HG02678 (cell line): ENCODE measurements around the gene JADE2.
A peak's percentile ranks its signal among the peaks of the same experiment; 100 is the strongest.
"Not testable (repeated sequence)": the region's sequence is repeated elsewhere in the genome, so short reads cannot be mapped to it uniquely, and the experiment has no call there.

ENCODE experiments used
- ATAC-seq: cut with Tn5 transposase; IDR thresholded peaks from one replicate; pipeline ENCODE4 v1.9.1; 2021; ENCODE audit warnings: mild to moderate bottlenecking, moderate library complexity; ENCODE audit not compliant: unreplicated experiment

Gene JADE2

GRCh38 chr5:134524826-134525682, at the start of gene JADE2:
Gene JADE2, plus strand, starts transcription at chr5:134525670. Its CDS starts 10,188 bp downstream, at chr5:134535858.
- ATAC-seq, result peak; percentile 39

DNA sequence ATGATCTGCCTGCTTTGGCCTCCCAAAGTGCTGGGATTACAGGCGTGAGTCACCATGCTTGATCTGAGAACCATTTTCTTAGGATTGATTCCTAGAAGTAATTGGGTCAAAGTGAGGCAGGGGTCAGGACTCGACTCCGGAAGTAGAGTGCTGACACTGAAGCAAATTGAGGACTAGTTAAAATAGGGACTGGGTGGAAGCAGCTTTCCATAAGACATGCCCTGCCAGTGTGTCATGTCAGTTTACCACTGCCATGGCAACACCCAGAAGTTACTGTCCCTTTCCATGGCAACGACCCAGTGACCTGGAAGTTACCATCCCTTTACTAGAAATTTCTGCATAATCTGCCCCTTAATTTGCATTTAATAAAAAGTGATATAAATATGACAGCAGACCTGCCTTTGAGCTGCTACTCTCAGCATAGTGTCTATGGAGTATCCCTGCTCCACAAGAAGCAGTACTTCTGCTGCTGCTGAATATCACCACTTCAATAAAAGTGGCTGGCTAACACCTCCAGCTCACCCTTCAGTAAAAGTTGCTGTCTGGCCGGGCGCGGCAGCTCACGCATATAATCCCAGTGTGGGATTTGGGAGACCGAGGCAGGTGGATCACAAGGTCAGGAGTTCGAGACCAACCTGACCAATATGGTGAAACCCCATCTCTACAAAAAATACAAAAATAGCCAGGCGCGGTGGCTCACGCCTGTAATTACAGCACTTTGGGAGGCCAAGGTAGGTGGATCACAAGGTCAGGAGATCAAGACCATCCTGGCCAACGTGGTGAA, 47.8 kb upstream of the JADE2 start:
- no peak for ATAC-seq

DNA sequence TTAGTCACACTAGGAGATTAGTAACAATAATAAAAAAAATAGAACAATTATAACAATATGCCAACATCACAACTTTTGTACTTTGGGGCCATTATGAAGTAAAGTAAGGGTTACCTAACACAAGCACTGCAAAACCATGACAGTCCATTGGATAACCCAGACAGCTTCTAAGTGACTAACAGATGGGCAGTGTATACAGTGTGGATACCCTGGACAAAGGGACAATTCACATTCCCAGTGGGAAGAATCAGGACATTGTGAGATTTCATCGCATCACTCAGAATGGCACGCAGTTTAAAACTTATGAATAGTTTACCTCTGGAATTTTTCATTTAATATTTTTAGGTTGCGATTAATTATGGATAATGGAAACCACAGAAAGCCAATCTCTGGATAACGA, 45.6 kb upstream of the JADE2 start:
- ATAC-seq, result no peak

DNA sequence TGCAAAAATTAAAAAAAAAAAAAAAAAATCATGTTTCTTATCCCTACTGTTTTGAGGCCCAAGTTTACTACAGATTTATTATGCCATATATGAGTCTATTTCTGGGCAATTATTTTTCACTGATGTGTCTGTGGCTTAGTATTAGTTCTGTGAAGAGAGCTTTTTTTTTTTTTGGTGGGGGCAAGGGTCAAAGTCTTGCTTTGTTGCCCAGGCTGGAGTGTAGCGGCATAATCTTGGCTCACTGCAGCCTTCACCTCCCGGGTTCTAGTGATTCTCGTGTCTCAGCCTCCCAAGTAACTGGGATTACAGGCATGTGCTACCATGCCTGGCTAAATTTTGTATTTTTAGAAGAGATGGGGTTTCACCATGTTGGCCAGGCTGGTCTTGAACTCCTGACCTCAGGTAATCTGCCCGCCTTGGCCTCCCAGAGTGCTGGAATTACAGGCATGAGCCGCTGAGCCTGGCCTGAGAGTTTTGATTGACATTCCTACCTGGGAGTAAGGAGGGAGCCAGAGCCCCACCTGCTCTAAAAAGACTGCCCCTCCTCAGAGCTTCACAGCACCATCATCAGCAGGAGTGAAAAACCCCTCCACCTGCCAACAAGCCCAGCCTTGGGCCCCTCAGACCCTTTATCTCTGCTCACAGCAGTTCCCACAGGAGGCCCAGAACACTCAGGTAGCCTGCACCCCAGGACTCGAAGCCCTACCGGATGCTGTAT, 36.1 kb upstream of the JADE2 start:
- ATAC-seq, result no peak

- no peak for ATAC-seq
These were observed 35.1 kb upstream of the JADE2 start for GRCh38 chr5:134490255-134490924.

DNA sequence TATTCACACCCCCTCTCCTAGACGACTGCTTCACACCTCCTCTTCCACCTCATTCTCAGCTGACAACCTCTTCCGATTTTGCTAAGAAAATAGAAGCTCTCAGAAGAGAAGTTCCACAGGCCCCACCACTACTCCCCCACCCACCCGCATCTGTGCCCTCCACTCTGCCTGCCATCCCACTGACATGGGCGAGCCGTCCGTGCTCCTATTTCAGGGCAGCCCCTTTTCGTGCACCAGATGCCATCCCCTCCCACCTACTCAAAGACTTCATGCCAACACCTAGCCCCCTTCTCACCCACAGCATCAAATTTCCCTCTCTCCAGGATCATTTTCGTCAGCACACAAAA, 34.6 kb upstream of the JADE2 start:
- ATAC-seq, result no peak

GRCh38 chr5:134491841-134492442, 33.5 kb upstream of the JADE2 start:
- ATAC-seq, result no peak

DNA sequence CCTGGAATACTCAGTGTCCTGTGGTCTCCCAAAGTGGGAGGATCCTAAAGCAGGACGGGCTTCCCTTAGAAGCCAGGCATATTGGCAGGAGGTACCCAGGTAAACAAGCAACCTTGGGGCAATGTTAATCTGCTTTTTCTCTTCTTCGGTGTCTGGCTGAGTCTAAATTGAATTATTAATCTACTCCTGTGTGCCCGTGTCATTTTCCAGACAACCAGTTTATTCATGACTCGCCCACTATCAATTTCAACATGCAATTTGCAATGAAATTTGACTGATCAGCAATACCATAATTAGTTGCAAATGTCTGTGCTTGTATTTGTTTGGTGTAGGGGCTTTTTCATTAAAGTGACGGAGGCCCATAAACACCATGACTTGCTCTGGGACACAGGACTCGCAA, 32.9 kb upstream of the JADE2 start:
- no peak for ATAC-seq

GRCh38 chr5:134493461-134494055, 31.9 kb upstream of the JADE2 start:
- ATAC-seq, result no peak

DNA sequence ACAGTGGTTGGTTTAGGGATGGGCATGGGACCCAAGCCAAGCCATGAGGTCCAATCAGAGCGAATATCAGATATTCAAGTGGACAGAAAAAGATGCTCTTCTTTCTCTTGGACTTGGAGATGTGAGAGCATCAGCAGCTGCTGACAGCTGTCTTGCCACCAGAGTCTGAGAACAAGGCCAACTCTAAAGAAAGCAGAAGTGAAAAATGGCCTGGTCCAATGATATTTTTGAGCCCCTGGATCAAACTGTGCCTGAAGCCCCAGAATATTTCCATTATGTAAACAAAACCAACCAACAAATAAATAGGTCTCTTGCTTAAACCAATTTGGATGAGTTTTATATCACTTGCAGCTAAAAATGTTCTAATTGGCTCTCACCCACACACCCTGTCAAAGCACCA, 30.7 kb upstream of the JADE2 start:
- no peak for ATAC-seq

GRCh38 chr5:134499905-134500304, 25.6 kb upstream of the JADE2 start:
- not testable (repeated sequence) for ATAC-seq

GRCh38 chr5:134500699-134501430, 24.6 kb upstream of the JADE2 start:
- no peak for ATAC-seq

GRCh38 chr5:134502259-134502658, 23.2 kb upstream of the JADE2 start:
- no peak for ATAC-seq

DNA sequence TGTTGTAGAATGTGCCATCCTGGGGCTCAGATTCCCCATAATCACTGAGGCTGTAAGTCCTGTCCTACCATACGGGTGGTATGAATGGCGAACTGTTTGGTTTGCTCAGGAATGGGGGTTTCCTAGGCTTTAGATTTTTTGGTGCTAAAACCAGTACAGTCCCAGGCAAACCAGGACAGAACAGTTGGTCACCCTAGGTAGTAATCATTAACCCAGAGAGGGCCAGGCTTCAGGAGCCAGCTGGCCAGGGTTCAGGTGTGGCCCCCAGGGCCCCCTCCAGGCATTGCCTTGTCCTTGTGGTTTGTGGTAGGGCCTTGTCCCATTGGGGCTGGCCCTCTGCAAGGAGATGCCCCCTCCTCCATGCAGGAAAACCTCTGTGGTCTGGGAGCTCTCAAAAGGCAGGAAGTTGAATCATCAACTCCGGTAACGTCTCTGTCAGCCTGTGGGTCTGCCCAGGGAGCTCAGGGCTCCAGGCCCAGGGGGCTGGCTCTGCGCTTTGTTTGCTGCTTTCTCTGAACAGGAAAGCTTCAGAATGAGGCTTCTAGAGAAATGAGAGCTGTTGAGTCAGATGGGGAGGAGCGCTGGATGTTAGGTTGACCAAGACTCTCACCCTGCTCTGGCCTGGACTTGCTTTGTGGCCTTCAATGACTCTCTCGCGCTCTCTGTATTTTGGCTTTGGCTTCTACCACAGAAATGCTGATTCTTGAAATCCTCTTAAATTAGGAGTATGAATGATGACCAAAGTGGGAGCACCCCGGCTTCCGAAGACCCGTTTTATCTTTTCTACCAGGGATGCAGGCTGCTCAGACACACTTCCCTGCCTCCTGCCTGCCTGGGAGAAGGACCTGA, 22.2 kb upstream of the JADE2 start:
- ATAC-seq, result peak; percentile 75

GRCh38 chr5:134503937-134504437, 21.5 kb upstream of the JADE2 start:
- ATAC-seq, result no peak

DNA sequence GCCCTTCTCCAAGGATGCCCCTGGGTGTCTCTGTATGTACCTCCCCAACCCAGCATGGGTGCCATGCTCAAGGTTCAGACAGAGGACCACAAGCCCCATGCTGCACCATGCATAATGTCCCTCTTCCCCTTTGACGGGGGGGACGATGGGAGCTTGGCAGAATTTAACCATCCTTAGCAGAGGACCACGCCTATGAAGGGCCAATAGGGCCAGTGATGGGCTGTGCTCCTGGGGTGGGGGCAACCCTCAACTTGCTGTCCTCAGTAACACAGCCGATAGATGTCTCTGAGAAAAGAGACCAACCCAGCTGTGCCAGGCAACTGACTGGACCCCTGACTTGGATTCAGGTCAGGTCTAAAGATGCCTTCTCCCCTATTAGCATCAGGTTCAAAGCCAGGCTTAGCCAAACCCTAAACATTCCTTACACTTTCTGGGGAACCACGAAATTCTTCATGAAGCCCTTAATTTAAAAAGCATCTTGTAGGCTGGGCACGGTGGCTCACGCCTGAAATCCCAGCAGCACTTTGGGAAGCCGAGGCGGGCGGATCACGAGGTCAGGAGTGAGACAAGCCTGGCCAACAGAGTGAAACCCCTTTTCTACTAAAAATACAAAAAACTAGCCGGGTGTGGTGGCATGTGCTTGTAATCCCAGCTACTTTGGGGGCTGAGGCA, 20.7 kb upstream of the JADE2 start:
- no peak for ATAC-seq

GRCh38 chr5:134506054-134507039, 19.1 kb upstream of the JADE2 start:
- ATAC-seq, result no peak
